HG03432 (cell line): ENCODE data around the gene CTSL.
"Not testable (repeated sequence)": the region's sequence is repeated elsewhere in the genome, so short reads cannot be mapped to it uniquely, and the experiment has no call there.

Experiments used
- ATAC-seq: cut with Tn5 transposase; IDR thresholded peaks from one replicate; pipeline ENCODE4 v1.9.1; 2021; ENCODE audit warnings: mild to moderate bottlenecking, moderate library complexity; ENCODE audit not compliant: unreplicated experiment

Gene CTSL

GRCh38 chr9:87751423-87751822 lies 25.5 kb downstream of the CTSL start:
- ATAC-seq, result no peak

- no peak for ATAC-seq
These were observed 25.9 kb downstream of the CTSL start for GRCh38 chr9:87751868-87752267.

- ATAC-seq, result no peak
These were observed 27.4 kb downstream of the CTSL start for GRCh38 chr9:87753313-87753712.

- ATAC-seq, result not testable (repeated sequence)
These were observed 32.4 kb downstream of the CTSL start for GRCh38 chr9:87758330-87758729.

GRCh38 chr9:87759980-87760379 lies 34.1 kb downstream of the CTSL start:
- not testable (repeated sequence) for ATAC-seq

- no peak for ATAC-seq
These were observed 34.6 kb downstream of the CTSL start for GRCh38 chr9:87760529-87760928.

- ATAC-seq, result no peak
These were observed 37.4 kb downstream of the CTSL start for GRCh38 chr9:87763286-87763685.

GRCh38 chr9:87765521-87765920 lies 39.6 kb downstream of the CTSL start:
- ATAC-seq, result no peak

GRCh38 chr9:87766697-87767096 lies 40.8 kb downstream of the CTSL start:
- ATAC-seq, result no peak

- no peak for ATAC-seq
These were observed 44.8 kb downstream of the CTSL start for GRCh38 chr9:87770616-87771315.

GRCh38 chr9:87771316-87772006 lies 45.5 kb downstream of the CTSL start:
- no peak for ATAC-seq

GRCh38 chr9:87776481-87777379 lies 50.8 kb downstream of the CTSL start:
- no peak for ATAC-seq

- ATAC-seq, result no peak
These were observed 53.1 kb downstream of the CTSL start for GRCh38 chr9:87778996-87779395.
